Posterior vena cava (tissue), 2 donors: Measurements from ENCODE around the gene KRT38. TPM values are rescaled to one million over a fixed set of nuclear protein-coding genes. Genes with fewer than 3 reads are reported as not detected.
"Not testable (repeated sequence)": the region's sequence is repeated elsewhere in the genome, so short reads cannot be mapped to it uniquely, and the experiment has no call there.

Source experiments
- DNase-seq: peaks from one replicate; pipeline ENCODE4 v3.0.0-alpha.2; 2020; ENCODE audit warnings: low spot score
- intact Hi-C, 2 donors: fragments of 100-400 bp; cut with DNase I; formaldehyde crosslinking; loops; one replicate each; pipeline versions ENCODE4 v1.14.1 to v1.14.2; 2022 to 2023
- total RNA-seq, 2 donors: library from RNA; stranded (reverse); fragmentation: NEBNext Ultra II Directional; extraction: Animal tissue kit (Norgen Biotek cat#: 25700); gene quantifications; one replicate each; pipeline ENCODE4 v1.2.1, GENCODE V29; 2021
- donor health status: DM: yes; HTN: yes; CAD: no.
- donor health status: DM: yes; HTN: yes; CAD: no.

KRT38 gene
- total RNA-seq, 2 donors from 2014 or later: not detected

GRCh38 chr17:41429667-41430066, 11.1 kb downstream of the KRT38 start:
- no peak for DNase-seq
- intact Hi-C loops: no loop called here

GRCh38 chr17:41428591-41429291, 12.0 kb downstream of the KRT38 start:
- intact Hi-C loops: no loop called here

GRCh38 chr17:41424111-41424635, 16.6 kb downstream of the KRT38 start, which contains the start of gene KRT37:
Gene KRT37 (minus strand): TSS chr17:41424585. CDS start chr17:41424523, 62 bp downstream.
- no peak for DNase-seq
- intact Hi-C loops: no loop called here

More at GRCh38 chr17:41428591-41429291, 12.0 kb downstream of the KRT38 start:
- no peak for DNase-seq

GRCh38 chr17:41422586-41422985, 18.2 kb downstream of the KRT38 start:
- DNase-seq, intact Hi-C loops: not testable (repeated sequence)

- intact Hi-C loops: no loop called here
- DNase-seq: no peak
Measured at GRCh38 chr17:41421617-41422016, 19.2 kb downstream of the KRT38 start.

- DNase-seq: no peak
- intact Hi-C loops: no loop called here
Measured at GRCh38 chr17:41421116-41421515, 19.7 kb downstream of the KRT38 start.

GRCh38 chr17:41420134-41420533, 20.6 kb downstream of the KRT38 start:
- intact Hi-C loops: no loop called here
- no peak for DNase-seq

- intact Hi-C loops: no loop called here
- DNase-seq: no peak
Measured at GRCh38 chr17:41419716-41420115, 21.1 kb downstream of the KRT38 start.

- DNase-seq: no peak
- intact Hi-C loops: no loop called here
Measured at GRCh38 chr17:41418116-41418860, 22.5 kb downstream of the KRT38 start.

GRCh38 chr17:41417576-41418015, 23.2 kb downstream of the KRT38 start:
- no peak for DNase-seq
- intact Hi-C loops: no loop called here

- DNase-seq: no peak
- intact Hi-C loops: no loop called here
Measured at GRCh38 chr17:41417127-41417526, 23.7 kb downstream of the KRT38 start.

GRCh38 chr17:41416479-41416878, 24.3 kb downstream of the KRT38 start:
- no peak for DNase-seq
- intact Hi-C loops: no loop called here

GRCh38 chr17:41415833-41416335, 24.9 kb downstream of the KRT38 start:
- intact Hi-C loops: no loop called here

GRCh38 chr17:41415411-41415810, 25.4 kb downstream of the KRT38 start:
- intact Hi-C loops: no loop called here
- DNase-seq: no peak

More at GRCh38 chr17:41415833-41416335, 24.9 kb downstream of the KRT38 start:
- no peak for DNase-seq

- DNase-seq: no peak
- intact Hi-C loops: no loop called here
Measured at GRCh38 chr17:41413982-41414381, 26.8 kb downstream of the KRT38 start.

GRCh38 chr17:41413353-41413957, 27.3 kb downstream of the KRT38 start:
- DNase-seq: no peak
- intact Hi-C loops: no loop called here

GRCh38 chr17:41411072-41411840, 29.5 kb downstream of the KRT38 start:
- intact Hi-C loops: no loop called here
- DNase-seq: no peak

- intact Hi-C loops: no loop called here
- no peak for DNase-seq
Measured at GRCh38 chr17:41407226-41407625, 33.6 kb downstream of the KRT38 start.

- no peak for DNase-seq
- intact Hi-C loops: no loop called here
Measured at GRCh38 chr17:41406205-41406604, 34.6 kb downstream of the KRT38 start.
